Measurements from ENCODE around the gene TNFRSF4.

TNFRSF4 gene

DNA sequence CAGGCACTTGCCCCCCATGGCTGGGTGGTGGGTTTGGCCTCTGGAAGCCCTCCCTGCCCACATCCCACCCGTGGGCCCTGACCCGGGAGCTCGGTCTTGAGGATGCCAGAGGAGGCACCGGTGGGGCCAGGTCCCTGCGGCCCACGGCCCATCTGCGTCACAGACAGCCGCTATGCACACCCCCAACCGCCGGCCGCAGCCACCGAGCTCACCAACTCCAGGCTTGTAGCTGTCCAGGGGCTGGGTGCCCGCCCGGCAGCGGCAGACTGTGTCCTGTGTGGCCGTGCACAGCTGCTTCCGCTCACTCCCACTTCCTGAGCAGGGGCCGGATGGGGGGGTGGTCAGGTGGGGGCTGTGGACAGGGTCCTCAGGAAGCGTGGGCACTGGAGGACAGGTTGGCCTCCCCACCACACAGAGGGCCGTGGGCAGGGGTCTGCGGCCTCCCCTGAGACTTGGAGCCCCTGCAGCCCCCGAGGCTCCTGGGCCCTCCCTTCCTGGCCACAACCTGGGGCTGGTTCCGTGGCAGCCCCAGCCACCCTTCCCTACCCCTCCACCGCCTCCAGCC, 1.1 kb downstream of the TNFRSF4 start:
- DNase-seq (ENCODE audit: low spot score): peak; percentile 80
- TF ChIP-seq, protein P1, sequence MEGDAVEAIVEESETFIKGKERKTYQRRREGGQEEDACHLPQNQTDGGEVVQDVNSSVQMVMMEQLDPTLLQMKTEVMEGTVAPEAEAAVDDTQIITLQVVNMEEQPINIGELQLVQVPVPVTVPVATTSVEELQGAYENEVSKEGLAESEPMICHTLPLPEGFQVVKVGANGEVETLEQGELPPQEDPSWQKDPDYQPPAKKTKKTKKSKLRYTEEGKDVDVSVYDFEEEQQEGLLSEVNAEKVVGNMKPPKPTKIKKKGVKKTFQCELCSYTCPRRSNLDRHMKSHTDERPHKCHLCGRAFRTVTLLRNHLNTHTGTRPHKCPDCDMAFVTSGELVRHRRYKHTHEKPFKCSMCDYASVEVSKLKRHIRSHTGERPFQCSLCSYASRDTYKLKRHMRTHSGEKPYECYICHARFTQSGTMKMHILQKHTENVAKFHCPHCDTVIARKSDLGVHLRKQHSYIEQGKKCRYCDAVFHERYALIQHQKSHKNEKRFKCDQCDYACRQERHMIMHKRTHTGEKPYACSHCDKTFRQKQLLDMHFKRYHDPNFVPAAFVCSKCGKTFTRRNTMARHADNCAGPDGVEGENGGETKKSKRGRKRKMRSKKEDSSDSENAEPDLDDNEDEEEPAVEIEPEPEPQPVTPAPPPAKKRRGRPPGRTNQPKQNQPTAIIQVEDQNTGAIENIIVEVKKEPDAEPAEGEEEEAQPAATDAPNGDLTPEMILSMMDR (IDR thresholded peaks at IDR 0.05; ENCODE audit: borderline replicate concordance, control extremely low read depth, extremely low read depth, insufficient read depth, missing control alignments): no peak
- in situ Hi-C loops (cut with MboI; ENCODE audit: low sequenced_read_pairs, unreplicated experiment): no loop called here

GRCh38 chr1:1211541-1212441, 2.2 kb downstream of the TNFRSF4 start:
- TF ChIP-seq, protein P1 (IDR thresholded peaks at IDR 0.05; ENCODE audit: borderline replicate concordance, control extremely low read depth, extremely low read depth, insufficient read depth, missing control alignments): no peak
- in situ Hi-C loops (cut with MboI; ENCODE audit: low sequenced_read_pairs, unreplicated experiment): no loop called here

GRCh38 chr1:1210726-1211540, 3.0 kb downstream of the TNFRSF4 start:
- TF ChIP-seq, protein P1 (IDR thresholded peaks at IDR 0.05; ENCODE audit: borderline replicate concordance, control extremely low read depth, extremely low read depth, insufficient read depth, missing control alignments): no peak
- in situ Hi-C loops (cut with MboI; ENCODE audit: low sequenced_read_pairs, unreplicated experiment): no loop called here
- DNase-seq (ENCODE audit: low spot score): no peak

More at GRCh38 chr1:1211541-1212441, 2.2 kb downstream of the TNFRSF4 start:
- no peak for DNase-seq (ENCODE audit: low spot score)

GRCh38 chr1:1208713-1209433, 5.1 kb downstream of the TNFRSF4 start:
- TF ChIP-seq, protein P1 (IDR thresholded peaks at IDR 0.05; ENCODE audit: borderline replicate concordance, control extremely low read depth, extremely low read depth, insufficient read depth, missing control alignments): no peak
- peak; percentile 78 for DNase-seq (ENCODE audit: low spot score)
- in situ Hi-C loops (cut with MboI; ENCODE audit: low sequenced_read_pairs, unreplicated experiment): no loop called here

DNA sequence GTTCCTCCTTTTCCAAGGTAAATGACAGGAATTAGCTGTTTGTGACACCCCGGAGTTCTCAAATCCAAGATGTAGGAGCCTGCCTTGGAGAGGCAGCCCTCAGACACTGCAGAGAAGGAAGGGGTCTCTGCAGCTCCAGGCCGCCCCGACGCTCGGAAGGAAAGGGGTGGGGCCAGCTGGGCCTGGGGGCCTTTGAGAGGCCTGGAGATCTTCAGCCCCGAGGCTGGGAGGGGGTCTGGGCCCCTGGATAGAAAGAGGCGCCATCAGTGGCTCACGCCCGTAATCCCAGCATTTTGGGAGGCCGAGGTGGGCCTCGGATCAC, 6.4 kb downstream of the TNFRSF4 start:
- DNase-seq (ENCODE audit: low spot score): no peak
- in situ Hi-C loops (cut with MboI; ENCODE audit: low sequenced_read_pairs, unreplicated experiment): no loop called here
- TF ChIP-seq, protein P1 (IDR thresholded peaks at IDR 0.05; ENCODE audit: borderline replicate concordance, control extremely low read depth, extremely low read depth, insufficient read depth, missing control alignments): no peak

All from GM13976 (cell line).